22Rv1 (cell line): Measurements from ENCODE around the gene IL17RB.

ENCODE experiments used
- CTCF ChIP-seq: fragments of 450-650 bp; IDR thresholded peaks from 2 replicates; pipeline ENCODE4 v1.5.1; 2017; ENCODE audit warnings: mild to moderate bottlenecking
- ZFX ChIP-seq: fragments of 450-650 bp; IDR thresholded peaks from 2 replicates; pipeline ENCODE4 v1.6.1; 2017; ENCODE audit warnings: antibody characterized with exemption, borderline replicate concordance

- no peak for TF ChIP-seq CTCF
- TF ChIP-seq ZFX = no peak
Observed at GRCh38 chr3:53890726-53891475, 44.5 kb downstream of the IL17RB start.
